Activated effector memory CD4-positive, alpha-beta T cell treated with Interleukin-2 at 50 U/mL for 16 hours (primary cell): ENCODE results near the gene LRBA.
"Not testable (repeated sequence)": the region's sequence is repeated elsewhere in the genome, so short reads cannot be mapped to it uniquely, and the experiment has no call there.

Source experiments
- DNase-seq: peaks from one replicate; pipeline ENCODE4 v3.0.0-alpha.2; 2020

The LRBA gene, protein sequence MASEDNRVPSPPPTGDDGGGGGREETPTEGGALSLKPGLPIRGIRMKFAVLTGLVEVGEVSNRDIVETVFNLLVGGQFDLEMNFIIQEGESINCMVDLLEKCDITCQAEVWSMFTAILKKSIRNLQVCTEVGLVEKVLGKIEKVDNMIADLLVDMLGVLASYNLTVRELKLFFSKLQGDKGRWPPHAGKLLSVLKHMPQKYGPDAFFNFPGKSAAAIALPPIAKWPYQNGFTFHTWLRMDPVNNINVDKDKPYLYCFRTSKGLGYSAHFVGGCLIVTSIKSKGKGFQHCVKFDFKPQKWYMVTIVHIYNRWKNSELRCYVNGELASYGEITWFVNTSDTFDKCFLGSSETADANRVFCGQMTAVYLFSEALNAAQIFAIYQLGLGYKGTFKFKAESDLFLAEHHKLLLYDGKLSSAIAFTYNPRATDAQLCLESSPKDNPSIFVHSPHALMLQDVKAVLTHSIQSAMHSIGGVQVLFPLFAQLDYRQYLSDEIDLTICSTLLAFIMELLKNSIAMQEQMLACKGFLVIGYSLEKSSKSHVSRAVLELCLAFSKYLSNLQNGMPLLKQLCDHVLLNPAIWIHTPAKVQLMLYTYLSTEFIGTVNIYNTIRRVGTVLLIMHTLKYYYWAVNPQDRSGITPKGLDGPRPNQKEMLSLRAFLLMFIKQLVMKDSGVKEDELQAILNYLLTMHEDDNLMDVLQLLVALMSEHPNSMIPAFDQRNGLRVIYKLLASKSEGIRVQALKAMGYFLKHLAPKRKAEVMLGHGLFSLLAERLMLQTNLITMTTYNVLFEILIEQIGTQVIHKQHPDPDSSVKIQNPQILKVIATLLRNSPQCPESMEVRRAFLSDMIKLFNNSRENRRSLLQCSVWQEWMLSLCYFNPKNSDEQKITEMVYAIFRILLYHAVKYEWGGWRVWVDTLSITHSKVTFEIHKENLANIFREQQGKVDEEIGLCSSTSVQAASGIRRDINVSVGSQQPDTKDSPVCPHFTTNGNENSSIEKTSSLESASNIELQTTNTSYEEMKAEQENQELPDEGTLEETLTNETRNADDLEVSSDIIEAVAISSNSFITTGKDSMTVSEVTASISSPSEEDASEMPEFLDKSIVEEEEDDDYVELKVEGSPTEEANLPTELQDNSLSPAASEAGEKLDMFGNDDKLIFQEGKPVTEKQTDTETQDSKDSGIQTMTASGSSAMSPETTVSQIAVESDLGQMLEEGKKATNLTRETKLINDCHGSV (N-terminal part only)

GRCh38 chr4:151014521-151015458 is at the start of gene LRBA:
LRBA (minus strand) TSS chr4:151015284; CDS start chr4:151014642, 642 bp downstream.
- DNase-seq, result peak; percentile 82

DNA sequence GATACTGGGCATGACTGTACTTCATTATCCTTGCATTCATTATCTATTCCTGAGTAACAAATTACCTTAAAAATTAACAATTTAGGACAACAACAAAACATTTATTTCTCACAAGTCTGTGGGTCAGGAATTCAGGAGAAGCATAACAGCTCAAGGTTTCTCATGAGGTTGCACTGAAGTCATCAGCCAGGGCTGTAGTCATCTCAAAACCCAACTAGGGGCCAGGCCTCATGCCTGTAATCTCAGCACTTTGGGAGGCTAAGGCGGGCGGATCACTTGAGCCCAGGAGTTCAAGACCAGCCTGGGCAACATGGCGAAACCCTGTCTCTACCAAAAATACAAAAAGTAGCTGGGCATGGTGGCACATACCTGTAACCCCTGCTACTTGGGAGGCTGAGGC is 48.1 kb upstream of the LRBA start:
- not testable (repeated sequence) for DNase-seq

- no peak for DNase-seq
Observed at GRCh38 chr4:151055539-151055938, 40.5 kb upstream of the LRBA start.

DNA sequence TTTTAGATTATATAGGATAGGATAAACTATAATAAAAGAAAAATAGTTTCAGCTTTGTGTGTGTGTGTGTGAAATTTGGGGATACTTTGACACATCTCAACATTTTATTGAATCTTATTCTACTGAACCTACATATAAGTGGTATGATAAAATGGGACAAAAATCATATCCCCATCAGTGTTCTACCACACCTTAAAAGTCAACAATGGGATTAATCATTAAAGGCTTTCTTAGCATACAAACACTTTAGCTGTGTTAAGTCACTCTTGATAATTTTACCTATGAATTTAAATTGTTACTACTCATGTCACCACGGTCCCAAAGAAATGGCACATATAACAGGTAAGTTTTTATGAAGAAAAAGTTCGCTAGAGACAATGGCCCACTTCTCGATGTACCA is 37.7 kb upstream of the LRBA start:
- no peak for DNase-seq

DNA sequence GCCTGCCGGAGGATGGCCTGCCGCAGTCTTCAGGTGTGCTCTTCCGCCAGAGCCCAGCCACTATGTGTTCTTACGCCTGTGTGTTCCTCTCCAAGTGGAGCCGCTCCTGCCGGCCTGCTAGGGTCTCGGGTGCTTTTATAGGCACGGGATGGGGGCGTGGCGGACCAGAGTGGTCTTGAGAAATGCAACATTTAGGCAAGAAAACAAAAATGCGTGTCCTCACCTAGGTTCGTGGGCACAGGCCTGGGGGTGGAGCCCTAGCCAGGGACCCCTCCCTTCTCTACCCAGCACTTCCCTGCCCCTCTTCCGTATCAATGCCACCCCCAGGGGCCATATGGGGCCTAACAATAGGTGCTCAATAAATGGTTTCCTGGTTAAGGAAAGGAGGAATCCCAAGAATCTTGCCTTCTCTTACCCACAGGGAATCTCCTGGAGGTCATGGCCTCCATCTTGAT is 34.4 kb upstream of the LRBA start:
- DNase-seq, result no peak

GRCh38 chr4:151048913-151049312 is 33.8 kb upstream of the LRBA start:
- no peak for DNase-seq

- no peak for DNase-seq
Observed at GRCh38 chr4:151046609-151047008, 31.5 kb upstream of the LRBA start.

GRCh38 chr4:151045907-151046306 is 30.8 kb upstream of the LRBA start:
- DNase-seq, result no peak

DNA sequence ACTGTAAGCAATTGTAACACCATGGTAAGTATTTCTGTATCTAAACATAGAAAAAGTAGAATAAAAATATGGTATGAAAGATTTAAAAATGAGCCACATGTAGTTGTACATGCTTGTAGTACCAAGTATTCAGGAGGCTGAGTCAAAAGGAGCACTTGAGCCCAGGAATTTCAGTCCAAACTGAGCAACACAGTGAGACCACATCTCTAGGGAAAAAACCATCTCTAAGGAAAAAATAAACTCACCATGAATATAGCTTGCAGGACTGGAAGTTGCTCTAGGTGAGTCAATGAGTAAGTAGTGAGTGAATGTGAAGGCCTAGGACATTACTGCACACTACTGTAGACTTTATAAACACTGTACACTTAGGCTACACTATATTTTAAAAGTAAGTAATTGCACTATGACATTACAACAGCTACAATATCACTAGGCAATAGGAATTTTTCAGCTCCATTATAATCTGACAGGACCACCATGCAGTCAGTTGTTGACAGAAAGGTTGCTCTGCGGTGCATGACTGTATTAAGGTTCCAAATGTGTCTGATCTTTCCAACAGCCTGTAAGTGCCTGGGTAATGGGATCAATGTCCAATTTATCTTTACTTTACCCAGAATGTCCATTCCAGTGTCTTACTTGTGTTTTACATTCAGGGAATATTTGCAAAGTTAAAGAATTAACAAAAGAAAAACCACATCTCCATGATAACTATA is 28.9 kb upstream of the LRBA start:
- DNase-seq, result no peak

GRCh38 chr4:151039733-151040132 is 24.6 kb upstream of the LRBA start:
- no peak for DNase-seq

DNA sequence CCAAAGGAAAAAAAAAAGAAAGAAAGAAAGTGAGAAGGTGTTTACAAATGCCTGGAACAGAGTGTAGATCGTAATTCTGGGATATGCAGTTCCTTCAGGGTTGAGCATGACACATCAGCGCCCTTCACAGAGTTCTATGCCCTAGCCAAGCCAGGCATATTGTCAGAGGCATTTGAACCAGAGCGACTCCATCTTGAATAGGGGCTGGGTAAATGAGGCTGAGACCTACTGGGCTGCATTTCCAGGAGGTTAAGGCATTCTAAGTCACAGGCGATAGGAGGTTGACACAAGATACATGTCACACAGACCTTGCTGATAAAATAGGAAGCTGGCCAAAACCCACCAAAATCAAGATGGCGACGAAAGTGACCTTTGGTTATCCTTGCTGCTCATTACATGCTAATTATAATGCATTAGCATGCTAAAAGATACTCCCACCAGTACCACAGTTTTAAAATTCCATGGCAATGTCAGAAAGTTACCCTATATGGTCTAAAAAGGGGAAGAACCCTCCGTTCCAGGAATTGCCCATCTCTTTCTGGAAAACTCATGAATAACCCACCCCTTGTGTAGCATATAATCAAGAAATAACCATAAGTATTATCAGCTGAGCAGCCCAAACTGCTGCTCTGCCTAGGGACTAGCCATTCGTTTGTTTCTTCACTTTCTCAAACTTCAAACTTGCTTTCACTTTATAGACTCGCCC is 23.5 kb upstream of the LRBA start:
- DNase-seq, result no peak

DNA sequence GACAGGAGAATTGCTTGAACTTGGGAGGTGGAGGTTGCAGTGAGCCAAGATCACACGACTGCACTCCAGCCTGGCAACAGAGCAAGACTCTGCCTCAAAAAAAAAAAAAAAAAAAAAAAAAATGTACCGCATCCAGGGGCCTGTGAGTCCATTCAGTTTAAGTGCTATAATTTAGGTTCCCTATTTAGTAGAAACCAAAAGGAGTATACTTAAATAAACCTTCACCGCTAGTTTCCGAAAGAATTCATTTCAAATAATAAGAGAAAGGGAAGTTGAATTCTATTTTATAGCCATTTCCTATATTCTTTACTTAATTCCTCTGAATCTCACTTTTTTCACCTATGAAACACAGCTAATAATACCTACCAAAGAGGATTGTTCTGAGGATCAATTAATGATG is 20.8 kb upstream of the LRBA start:
- DNase-seq, result no peak

DNA sequence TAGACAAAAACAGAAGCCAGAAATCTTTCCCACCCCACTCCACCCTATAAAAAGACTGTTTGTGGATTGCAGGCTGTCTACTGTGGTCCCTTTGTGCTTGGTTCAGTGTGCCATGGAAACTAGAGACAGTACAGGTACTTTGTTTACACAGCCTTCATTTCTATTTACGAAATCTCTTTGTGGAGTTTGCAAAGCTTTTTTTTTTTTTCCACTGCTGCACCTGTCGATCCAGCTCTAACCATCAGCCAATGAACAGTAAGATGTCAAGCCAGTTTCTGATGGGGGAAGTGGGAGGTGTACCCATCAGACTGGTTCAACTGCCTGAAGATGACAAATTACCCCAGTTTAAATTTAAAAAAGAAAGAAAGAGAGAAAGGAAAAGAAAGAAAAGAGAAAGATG is 20.2 kb upstream of the LRBA start:
- DNase-seq, result no peak

DNA sequence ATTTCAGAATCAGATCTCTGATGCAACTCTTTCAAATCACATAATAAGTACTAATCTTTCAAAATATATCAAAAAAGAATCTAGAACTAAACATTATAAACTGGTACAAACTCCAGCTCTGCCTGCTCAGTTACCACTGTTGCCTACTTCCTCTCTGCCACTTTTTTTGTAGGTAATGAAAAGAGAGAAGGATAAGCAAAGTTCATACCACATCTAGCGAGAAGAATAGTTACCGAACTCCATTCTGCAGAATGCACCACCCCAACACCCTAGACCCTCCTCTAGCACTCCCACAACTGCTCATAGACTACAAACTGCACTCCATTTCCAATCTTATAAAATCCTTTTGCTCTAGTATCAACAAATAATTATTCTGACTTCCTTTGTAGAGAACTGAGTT is 19.7 kb upstream of the LRBA start:
- DNase-seq, result no peak

DNA sequence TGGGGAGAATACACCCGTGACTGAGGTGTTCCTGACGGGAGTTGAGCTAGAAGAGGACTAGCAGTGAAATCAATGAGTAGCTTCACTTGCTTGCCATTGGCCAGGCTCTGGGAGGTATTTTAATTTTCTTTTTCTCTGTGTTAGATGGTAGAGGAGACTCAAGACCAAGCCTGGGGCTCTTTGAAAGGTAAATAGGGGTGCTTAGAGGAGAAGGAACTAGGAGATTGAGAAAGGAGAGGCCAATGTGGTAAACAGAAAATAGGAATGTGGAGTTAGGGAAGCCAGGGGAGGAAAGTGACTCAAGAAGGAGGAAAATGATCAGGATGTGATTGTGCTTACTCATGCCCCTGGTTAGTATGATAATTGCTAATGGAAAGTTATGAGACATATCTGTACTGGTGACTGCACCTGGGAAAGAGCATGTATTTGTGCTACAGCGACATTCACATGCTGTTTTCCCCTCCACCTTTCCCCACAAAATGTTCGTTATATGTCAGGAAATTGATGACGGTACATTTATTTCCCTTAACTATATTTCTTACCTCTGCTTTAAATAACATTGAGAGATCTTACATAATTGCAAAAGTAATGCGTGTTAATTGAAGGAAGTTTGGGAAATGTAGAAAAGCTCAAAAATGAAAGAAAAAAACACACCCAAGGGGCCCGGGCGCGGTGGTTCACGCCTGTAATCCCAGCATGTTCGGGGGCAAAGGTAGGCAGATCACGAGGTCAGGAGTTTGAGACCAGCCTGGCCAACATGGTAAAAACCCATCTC is 16.9 kb upstream of the LRBA start:
- DNase-seq, result no peak

GRCh38 chr4:151029537-151029936 is 14.5 kb upstream of the LRBA start:
- DNase-seq, result no peak

- DNase-seq, result not testable (repeated sequence)
Observed at GRCh38 chr4:151029006-151029405, 13.9 kb upstream of the LRBA start.

DNA sequence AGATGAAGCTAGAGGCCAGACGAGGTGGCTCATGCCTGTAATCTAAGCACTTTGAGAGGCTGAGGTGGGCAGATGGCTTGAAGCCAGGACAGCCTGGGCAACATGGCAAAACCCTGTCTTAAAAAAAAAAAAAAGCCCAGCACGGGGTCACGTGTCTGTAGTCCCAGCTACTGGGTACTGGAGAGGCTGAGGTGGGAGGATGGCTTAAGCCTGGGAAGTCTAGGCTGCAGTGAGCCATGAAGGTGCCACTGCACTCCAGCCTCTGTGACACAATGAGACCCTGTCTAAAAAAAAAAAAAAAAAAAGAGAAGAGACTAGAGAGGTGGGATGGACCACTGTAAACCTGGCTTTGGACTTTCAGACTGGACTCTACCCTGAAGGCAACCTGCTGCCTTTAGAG is 10.7 kb upstream of the LRBA start:
- no peak for DNase-seq

DNA sequence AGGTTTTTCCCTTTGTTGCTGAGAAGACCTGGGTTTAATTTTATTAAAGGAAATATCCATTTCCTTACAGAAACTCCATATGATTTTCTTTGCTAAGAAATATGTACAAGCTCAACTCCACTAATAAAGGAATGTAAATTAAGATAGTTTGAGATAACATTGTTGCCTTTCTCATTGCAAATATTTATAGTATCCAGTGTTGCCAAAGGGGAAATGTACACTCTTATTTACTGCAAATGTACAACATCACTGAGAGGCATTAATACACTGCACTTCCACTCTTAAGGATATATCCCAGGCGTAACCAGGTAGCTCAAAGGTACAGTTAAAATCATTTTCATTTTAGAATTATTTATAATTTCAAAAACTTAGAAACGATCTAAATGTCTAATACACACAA is 7.5 kb upstream of the LRBA start:
- DNase-seq, result no peak
